Endodermal cell (in vitro differentiated cells): Measurements from ENCODE around the gene TAF1B. TPM values are rescaled to one million over a fixed set of nuclear protein-coding genes. Genes with fewer than 3 reads are reported as not detected.

Experiments
- DNase-seq: peaks from one replicate; pipeline ENCODE4 v3.0.0-alpha.2; 2017
- H3K27ac ChIP-seq: 2 replicates; pipeline ENCODE4 v1.5.1; 2013; ENCODE audit warnings: mild to moderate bottlenecking, low read depth, low read length, moderate library complexity
- H3K27me3 ChIP-seq: 2 replicates; pipeline ENCODE4 v1.6.1; 2013; ENCODE audit warnings: mild to moderate bottlenecking, low read length, moderate library complexity; ENCODE audit not compliant: insufficient read depth, control insufficient read depth, poor library complexity, severe bottlenecking
- H3K36me3 ChIP-seq: 2 replicates; pipeline ENCODE4 v1.7.0; 2013; ENCODE audit warnings: mild to moderate bottlenecking, low read length, moderate library complexity; ENCODE audit not compliant: control insufficient read depth, insufficient read depth
- H3K4me1 ChIP-seq: one replicate; pipeline ENCODE4 v1.7.0; 2013; ENCODE audit warnings: low read length; ENCODE audit not compliant: control insufficient read depth, insufficient read depth
- H3K4me3 ChIP-seq: 2 replicates; pipeline ENCODE4 v1.5.1; 2013; ENCODE audit warnings: mild to moderate bottlenecking, low read length, moderate library complexity
- H3K9ac ChIP-seq: 2 replicates; pipeline ENCODE4 v1.6.1; 2013; ENCODE audit warnings: mild to moderate bottlenecking, low read length, moderate library complexity; ENCODE audit not compliant: poor library complexity, severe bottlenecking; ENCODE audit errors: extremely low read depth
- H3K9me3 ChIP-seq: 2 replicates; pipeline ENCODE4 v1.6.1; 2013; ENCODE audit warnings: mild to moderate bottlenecking, low read length, moderate library complexity; ENCODE audit not compliant: control insufficient read depth
- H3K27ac Mint-ChIP-seq: 2 replicates; pipeline ENCODE4 v1.8.0; 2020; ENCODE audit warnings: mixed read lengths
- H3K27me3 Mint-ChIP-seq: 2 replicates; pipeline ENCODE4 v1.8.0; 2021; ENCODE audit warnings: mild to moderate bottlenecking, mixed read lengths; ENCODE audit not compliant: insufficient read depth
- H3K36me3 Mint-ChIP-seq: 2 replicates; pipeline ENCODE4 v1.8.0; 2020; ENCODE audit warnings: low read depth, mixed read lengths
- H3K4me1 Mint-ChIP-seq: 2 replicates; pipeline ENCODE4 v1.8.0; 2020; ENCODE audit warnings: mixed read lengths
- H3K4me3 Mint-ChIP-seq: 2 replicates; pipeline ENCODE4 v1.8.0; 2020; ENCODE audit warnings: mild to moderate bottlenecking, moderate library complexity, mixed read lengths
- H3K9me3 Mint-ChIP-seq: 2 replicates; pipeline ENCODE4 v1.8.0; 2020; ENCODE audit warnings: mild to moderate bottlenecking, mixed read lengths
- CTCF ChIP-seq: fragments of 200-600 bp; sonication (generic); conservative IDR thresholded peaks from 2 replicates; pipeline ENCODE4 v1.5.0; 2021; ENCODE audit warnings: antibody characterized with exemption, mild to moderate bottlenecking
- WGBS, 2 experiments: methylation state at CpG; one replicate each; pipeline versions ENCODE4 v1.1.5 to v1.1.7; 2013; ENCODE audit warnings: missing lambda C conversion rate in 2 of 2, mixed read lengths in 1 of 2; ENCODE audit not compliant: insufficient coverage in 1 of 2, insufficient read length in 1 of 2; 5-methylcytosine and 5-hydroxymethylcytosine counted together
- long read RNA-seq, 4 experiments: library from polyadenylated mRNA in 2 of 4; library from RNA in 1 of 4; library from capped mRNA in 1 of 4; stranded (forward) in 3 of 4; unstranded in 1 of 4; transcript quantifications; one replicate each; pipeline ENCODE4 v2.0.0, GENCODE V29; 2020 to 2021; ENCODE audit warnings: inconsistent platforms in 1 of 4
- polyA plus RNA-seq, 2 experiments: library from polyadenylated mRNA; stranded (reverse); fragments of 50-300 nt; gene quantifications; one replicate each; pipeline ENCODE4 v1.2.3, GENCODE V29; 2013
- total RNA-seq, 2 donors: library from RNA; stranded (reverse); fragmentation: NEBNext Ultra II Directional in 1 of 2; extraction: Animal tissue kit (Norgen Biotek cat#: 25700) in 1 of 2; gene quantifications; 2 replicates in 1 of 2; 3 replicates in 1 of 2; pipeline ENCODE4 v1.2.1, GENCODE V29; 2021

TAF1B gene
- 10 to 100 TPM; 36.2 to 41.9 TPM for total RNA-seq
- polyA plus RNA-seq (2013, experiment 1 of 2): 33.5 TPM
- 35.1 TPM for polyA plus RNA-seq (2013, experiment 2 of 2)
- long read RNA-seq, experiment 1, partial matches to known transcripts: 3 of 7 reads
- long read RNA-seq, experiment 1, other reads (novel, unspliced or antisense): 4 of 7 reads
- long read RNA-seq, experiment 2, transcript TAF1B-201 (15 exons, 2,387 nt): major isoform, 6 of 14 reads
- long read RNA-seq, experiment 2, partial matches to known transcripts: 4 of 14 reads
- long read RNA-seq, experiment 2, other reads (novel, unspliced or antisense): 4 of 14 reads
- long read RNA-seq, experiment 3, transcript TAF1B-201 (15 exons, 2,387 nt): major isoform, 34 of 88 reads
- long read RNA-seq, experiment 3, partial matches to known transcripts: 42 of 88 reads
- long read RNA-seq, experiment 3, other reads (novel, unspliced or antisense): 9 of 88 reads
- long read RNA-seq, experiment 4, transcript TAF1B-201 (15 exons, 2,387 nt): major isoform, 18 of 43 reads
- long read RNA-seq, experiment 4, partial matches to known transcripts: 16 of 43 reads
- long read RNA-seq, experiment 4, other reads (novel, unspliced or antisense): 8 of 43 reads

- H3K4me1 Mint-ChIP-seq: peaks cover 10% of the 10 kb centered on the region
- Histone ChIP-seq H3K27ac (peak within 1 kb of the TSS; percentile 80), H3K36me3 (peaks cover 32% of the 10 kb centered on the region), H3K4me3 (peak within 1 kb of the TSS; percentile 92), H3K4me1 (peaks cover 4% of the 10 kb centered on the region), H3K27me3 (no peaks in the 10 kb centered on the region), H3K9ac (peak within 1 kb of the TSS; percentile 73), H3K9me3 (no peaks in the 10 kb centered on the region)
- peak; percentile 44 for TF ChIP-seq CTCF
- no peaks in the 10 kb centered on the region for H3K9me3 Mint-ChIP-seq
- H3K4me3 Mint-ChIP-seq: peak within 1 kb of the TSS; percentile 89
- peak; percentile 98 for DNase-seq
- H3K27ac Mint-ChIP-seq: peak within 1 kb of the TSS; percentile 90
- WGBS, 2 experiments: 0% methylated on average over 13 to 70 of the region's 70 CpGs
- no peaks in the 10 kb centered on the region for H3K27me3 Mint-ChIP-seq
- H3K36me3 Mint-ChIP-seq: peaks cover 33% of the 10 kb centered on the region
Measured at GRCh38 chr2:9843229-9844035, at the start of gene TAF1B. Gene TAF1B (plus strand): TSS chr2:9843474. CDS start chr2:9843542, 68 bp downstream.

GRCh38 chr2:9793918-9794717, 49.2 kb upstream of the TAF1B start:
- H3K4me1 Mint-ChIP-seq: no peaks in the 10 kb centered on the region
- Histone ChIP-seq H3K36me3 (no peaks in the 10 kb centered on the region), H3K27ac (no peak overlapping the region), H3K4me3 (no peak overlapping the region), H3K9me3 (no peaks in the 10 kb centered on the region), H3K4me1 (no peaks in the 10 kb centered on the region), H3K9ac (no peak overlapping the region), H3K27me3 (no peaks in the 10 kb centered on the region)
- 87 to 90% methylated on average over 11 to 17 of the region's 17 CpGs for WGBS, 2 experiments
- H3K36me3 Mint-ChIP-seq: no peaks in the 10 kb centered on the region
- no peaks in the 10 kb centered on the region for H3K9me3 Mint-ChIP-seq
- H3K4me3 Mint-ChIP-seq: no peak overlapping the region
- no peaks in the 10 kb centered on the region for H3K27me3 Mint-ChIP-seq
- no peak overlapping the region for H3K27ac Mint-ChIP-seq
- no peak for TF ChIP-seq CTCF
- no peak for DNase-seq

- no peaks in the 10 kb centered on the region for H3K9me3 Mint-ChIP-seq
- 72 to 86% methylated on average over 5 to 6 of the region's 6 CpGs for WGBS, 2 experiments
- H3K27ac Mint-ChIP-seq: no peak overlapping the region
- no peak overlapping the region for H3K27ac ChIP-seq
- H3K4me1 ChIP-seq: no peaks in the 10 kb centered on the region
- H3K36me3 ChIP-seq: no peaks in the 10 kb centered on the region
- H3K4me1 Mint-ChIP-seq: peaks cover 5% of the 10 kb centered on the region
- H3K36me3 Mint-ChIP-seq: no peaks in the 10 kb centered on the region
- H3K9me3 ChIP-seq: no peaks in the 10 kb centered on the region
- H3K4me3 ChIP-seq: no peak overlapping the region
- no peak overlapping the region for H3K4me3 Mint-ChIP-seq
- no peak for DNase-seq
- no peak overlapping the region for H3K9ac ChIP-seq
- no peak for TF ChIP-seq CTCF
- no peaks in the 10 kb centered on the region for H3K27me3 Mint-ChIP-seq
- H3K27me3 ChIP-seq: no peaks in the 10 kb centered on the region
Measured at GRCh38 chr2:9795071-9795470, 48.2 kb upstream of the TAF1B start.
